Retinal pigment epithelial cell (primary cell): ENCODE results near the gene FIBIN.

ENCODE experiments used
- DNase-seq: peaks from one replicate; pipeline ENCODE4 v3.0.0-alpha.2; 2010; ENCODE audit warnings: low read depth
- H3K4me3 ChIP-seq: 2 replicates; pipeline ENCODE4 v1.5.1; 2011; ENCODE audit warnings: mild to moderate bottlenecking, low read length, control low read depth, moderate library complexity
- CTCF ChIP-seq: conservative IDR thresholded peaks from 2 replicates; pipeline ENCODE4 v1.5.1; 2011; ENCODE audit warnings: low read depth, low read length, control low read depth, inconsistent platforms

FIBIN gene

GRCh38 chr11:26993965-26994457 lies at the start of gene FIBIN:
FIBIN (plus strand) TSS chr11:26994112; CDS start chr11:26994527, 415 bp downstream.
- TF ChIP-seq CTCF = no peak
- DNase-seq = no peak

GRCh38 chr11:26944866-26945664 lies 48.8 kb upstream of the FIBIN start:
- no peak overlapping the region for H3K4me3 ChIP-seq
- DNase-seq = no peak
- TF ChIP-seq CTCF = no peak

More at GRCh38 chr11:26993965-26994457, at the start of gene FIBIN:
- peak within 1 kb of the TSS; percentile 53 for H3K4me3 ChIP-seq

DNA sequence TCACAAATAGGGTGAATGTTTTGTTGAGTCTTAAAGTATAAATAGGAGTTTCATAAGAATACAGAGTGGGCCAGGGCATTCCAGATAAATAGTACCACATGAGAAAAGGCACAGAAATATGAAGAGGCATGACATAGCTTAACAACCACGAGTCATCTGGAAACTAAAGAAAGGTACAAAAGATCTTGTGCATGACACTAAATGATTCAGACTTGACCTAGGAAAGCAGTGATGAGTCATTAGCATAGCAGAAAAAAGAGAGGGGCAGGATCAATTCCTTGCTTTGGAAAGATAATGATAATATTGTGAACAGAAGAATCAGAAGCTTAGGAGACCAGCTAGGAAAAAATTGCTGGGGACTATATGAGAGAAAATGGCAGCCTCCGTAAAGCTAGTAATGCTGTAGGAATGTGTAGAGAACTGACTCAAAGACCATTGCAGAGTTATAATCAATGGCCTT lies 47.6 kb upstream of the FIBIN start:
- DNase-seq = no peak
- H3K4me3 ChIP-seq = no peak overlapping the region
- TF ChIP-seq CTCF = no peak

- H3K4me3 ChIP-seq = no peak overlapping the region
- peak; percentile 66 for DNase-seq
- TF ChIP-seq CTCF = no peak
Measured at GRCh38 chr11:26947379-26947844, 46.5 kb upstream of the FIBIN start.

GRCh38 chr11:26947904-26948639 lies 45.8 kb upstream of the FIBIN start:
- no peak for DNase-seq
- no peak overlapping the region for H3K4me3 ChIP-seq
- TF ChIP-seq CTCF = no peak

GRCh38 chr11:26948881-26949280 lies 45.0 kb upstream of the FIBIN start:
- no peak overlapping the region for H3K4me3 ChIP-seq
- no peak for TF ChIP-seq CTCF
- no peak for DNase-seq

- no peak for DNase-seq
- TF ChIP-seq CTCF = no peak
- no peak overlapping the region for H3K4me3 ChIP-seq
Measured at GRCh38 chr11:26949846-26950245, 44.1 kb upstream of the FIBIN start.
